HG03108 (cell line): Measurements from ENCODE around the gene HOMER2.

ENCODE experiments used
- ATAC-seq: cut with Tn5 transposase; IDR thresholded peaks from one replicate; pipeline ENCODE4 v1.9.1; 2021; ENCODE audit warnings: moderate library complexity; ENCODE audit not compliant: unreplicated experiment

The HOMER2 gene

GRCh38 chr15:82804575-82804949, 148.0 kb downstream of the HOMER2 start:
- ATAC-seq: no peak

- no peak for ATAC-seq
Observed at GRCh38 chr15:82803793-82804574, 148.5 kb downstream of the HOMER2 start.

GRCh38 chr15:82802497-82802896, 150.0 kb downstream of the HOMER2 start:
- ATAC-seq: no peak

- no peak for ATAC-seq
Observed at GRCh38 chr15:82799183-82799841, 153.2 kb downstream of the HOMER2 start.
